ENCODE measurements around the gene MYLK. TPM values are rescaled to one million over a fixed set of nuclear protein-coding genes. Genes with fewer than 3 reads are reported as not detected.

MYLK gene, protein sequence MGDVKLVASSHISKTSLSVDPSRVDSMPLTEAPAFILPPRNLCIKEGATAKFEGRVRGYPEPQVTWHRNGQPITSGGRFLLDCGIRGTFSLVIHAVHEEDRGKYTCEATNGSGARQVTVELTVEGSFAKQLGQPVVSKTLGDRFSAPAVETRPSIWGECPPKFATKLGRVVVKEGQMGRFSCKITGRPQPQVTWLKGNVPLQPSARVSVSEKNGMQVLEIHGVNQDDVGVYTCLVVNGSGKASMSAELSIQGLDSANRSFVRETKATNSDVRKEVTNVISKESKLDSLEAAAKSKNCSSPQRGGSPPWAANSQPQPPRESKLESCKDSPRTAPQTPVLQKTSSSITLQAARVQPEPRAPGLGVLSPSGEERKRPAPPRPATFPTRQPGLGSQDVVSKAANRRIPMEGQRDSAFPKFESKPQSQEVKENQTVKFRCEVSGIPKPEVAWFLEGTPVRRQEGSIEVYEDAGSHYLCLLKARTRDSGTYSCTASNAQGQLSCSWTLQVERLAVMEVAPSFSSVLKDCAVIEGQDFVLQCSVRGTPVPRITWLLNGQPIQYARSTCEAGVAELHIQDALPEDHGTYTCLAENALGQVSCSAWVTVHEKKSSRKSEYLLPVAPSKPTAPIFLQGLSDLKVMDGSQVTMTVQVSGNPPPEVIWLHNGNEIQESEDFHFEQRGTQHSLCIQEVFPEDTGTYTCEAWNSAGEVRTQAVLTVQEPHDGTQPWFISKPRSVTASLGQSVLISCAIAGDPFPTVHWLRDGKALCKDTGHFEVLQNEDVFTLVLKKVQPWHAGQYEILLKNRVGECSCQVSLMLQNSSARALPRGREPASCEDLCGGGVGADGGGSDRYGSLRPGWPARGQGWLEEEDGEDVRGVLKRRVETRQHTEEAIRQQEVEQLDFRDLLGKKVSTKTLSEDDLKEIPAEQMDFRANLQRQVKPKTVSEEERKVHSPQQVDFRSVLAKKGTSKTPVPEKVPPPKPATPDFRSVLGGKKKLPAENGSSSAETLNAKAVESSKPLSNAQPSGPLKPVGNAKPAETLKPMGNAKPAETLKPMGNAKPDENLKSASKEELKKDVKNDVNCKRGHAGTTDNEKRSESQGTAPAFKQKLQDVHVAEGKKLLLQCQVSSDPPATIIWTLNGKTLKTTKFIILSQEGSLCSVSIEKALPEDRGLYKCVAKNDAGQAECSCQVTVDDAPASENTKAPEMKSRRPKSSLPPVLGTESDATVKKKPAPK (N-terminal part only)
- under 1 TPM in 1 of 2 experiments, not detected in 1; 0.17 TPM for total RNA-seq

DNA sequence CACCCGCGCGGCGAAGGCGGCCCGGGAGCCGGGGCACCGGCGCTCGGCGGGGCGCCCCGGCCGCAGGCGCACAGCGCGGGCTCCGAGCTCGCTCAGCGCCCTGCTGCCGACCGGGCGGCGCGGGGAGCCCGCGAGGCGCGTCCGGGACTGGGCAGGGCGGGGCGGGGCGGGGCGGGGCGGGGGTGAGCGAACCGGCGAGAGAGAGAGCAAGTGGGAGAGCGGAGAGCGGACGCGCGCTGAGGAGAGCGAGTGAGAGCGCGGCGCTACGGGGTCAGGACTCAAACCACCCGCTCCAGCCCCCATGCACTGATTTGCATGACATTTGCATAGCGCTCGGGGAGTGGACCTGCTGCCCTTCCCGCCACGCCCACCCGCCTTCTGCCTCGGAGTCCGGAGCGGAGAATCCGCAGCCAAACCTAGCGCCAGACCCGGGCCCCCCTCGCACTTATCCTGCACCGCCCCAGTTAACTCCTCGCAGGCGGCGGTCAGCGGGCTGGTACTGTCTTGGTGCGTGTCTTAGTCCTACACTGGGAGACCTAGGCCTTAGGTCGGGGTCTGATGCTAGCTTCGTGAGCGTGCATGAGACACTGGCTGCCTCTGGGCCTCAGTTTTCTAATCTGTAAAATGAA lies at the start of gene MYLK:
Gene MYLK (minus strand): TSS at position 130 of the 629 bp plus-strand sequence. CDS start 90,491 bp downstream, outside the sequence.
- Mint-ChIP-seq H3K36me3 (no peaks in the 10 kb centered on the region), H3K4me3 (peak within 1 kb of the TSS; percentile 60), H3K27ac (no peak within 1 kb of the TSS), H3K27me3 (peaks cover 60% of the 10 kb centered on the region), H3K9me3 (no peaks in the 10 kb centered on the region), H3K4me1 (ENCODE audit: low read depth) (peaks cover 15% of the 10 kb centered on the region)
- CTCF ChIA-PET, result interaction anchor here (1.3 kb wide), 1 partner anchor 11 kb away, joined by 3 read pairs; no protein-coding TSS in a partner anchor
- peak; percentile 68 for DNase-seq
- intact Hi-C loops (cut with micrococcal nuclease), result no loop called here
- POLR2A ChIA-PET, result no interaction called here

DNA sequence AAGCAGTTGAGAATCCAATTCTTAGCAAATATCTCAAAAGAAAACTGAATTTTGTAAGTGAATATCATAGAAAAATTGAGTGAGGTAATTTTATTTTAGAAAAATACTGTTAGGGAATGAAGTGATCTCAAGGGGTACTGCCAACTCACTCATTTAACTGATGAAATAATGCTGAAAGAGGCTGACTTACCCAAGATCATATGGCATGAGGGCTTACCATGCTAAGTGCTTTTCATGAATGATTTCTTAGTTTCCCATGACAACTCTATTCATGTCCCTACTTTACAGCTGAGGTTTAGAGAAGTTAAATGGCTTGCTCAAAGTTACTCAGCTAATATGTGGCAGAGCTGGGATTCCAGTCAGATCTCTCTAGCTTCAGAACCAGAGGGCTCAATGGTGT lies 46.3 kb upstream of the MYLK start:
- Mint-ChIP-seq H3K27me3 (no peaks in the 10 kb centered on the region), H3K4me3 (no peak overlapping the region), H3K4me1 (ENCODE audit: low read depth) (no peaks in the 10 kb centered on the region), H3K9me3 (no peaks in the 10 kb centered on the region), H3K36me3 (peaks cover 41% of the 10 kb centered on the region), H3K27ac (no peak overlapping the region)
- POLR2A ChIA-PET, result no interaction called here
- CTCF ChIA-PET, result no interaction called here
- no peak for DNase-seq
- intact Hi-C loops (cut with micrococcal nuclease), result no loop called here

DNA sequence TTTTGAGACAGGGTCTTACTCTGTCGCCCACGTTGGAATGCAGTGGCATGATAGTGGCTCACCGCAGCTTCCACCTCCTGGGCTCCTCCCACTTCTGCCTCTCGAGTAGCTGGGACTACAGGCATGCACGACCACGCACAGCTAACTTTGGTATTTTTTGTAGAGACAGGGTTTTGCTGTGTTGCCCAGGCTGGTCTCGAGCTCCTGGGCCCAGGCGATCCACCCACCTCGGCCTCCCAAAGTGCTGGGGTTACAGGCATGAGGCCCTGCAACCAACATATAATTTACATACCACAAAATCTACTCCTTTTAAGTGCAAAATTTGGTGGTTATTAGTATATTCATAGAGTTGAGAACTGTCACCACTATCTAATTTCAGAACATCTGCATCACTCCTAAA lies 45.2 kb upstream of the MYLK start:
- H3K4me1 Mint-ChIP-seq (ENCODE audit: low read depth), result no peaks in the 10 kb centered on the region
- no peak for DNase-seq
- intact Hi-C loops (cut with micrococcal nuclease), result no loop called here
- ChIA-PET POLR2A (no interaction called here), CTCF (no interaction called here)
- H3K4me3 Mint-ChIP-seq, result no peak overlapping the region
- peaks cover 2% of the 10 kb centered on the region for H3K9me3 Mint-ChIP-seq
- peaks cover 51% of the 10 kb centered on the region for H3K36me3 Mint-ChIP-seq
- no peak overlapping the region for H3K27ac Mint-ChIP-seq
- no peaks in the 10 kb centered on the region for H3K27me3 Mint-ChIP-seq

DNA sequence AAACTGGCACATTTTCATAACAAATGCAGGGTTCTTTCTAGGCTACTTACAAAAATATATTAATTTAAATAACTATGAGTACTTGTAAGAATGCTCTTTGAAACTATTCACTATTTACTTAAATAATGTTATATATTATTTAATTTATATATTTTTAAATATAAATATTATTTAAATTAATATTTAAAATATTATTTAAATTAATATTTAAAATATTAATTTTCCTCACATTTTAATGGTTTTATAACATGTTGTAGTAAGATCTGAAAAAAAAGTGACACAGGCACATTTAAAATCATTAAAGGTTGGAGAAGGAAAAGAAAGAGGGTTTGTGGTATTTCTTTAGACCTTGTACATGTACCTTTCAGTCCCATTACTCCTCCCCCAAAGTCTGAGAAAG lies 42.3 kb upstream of the MYLK start:
- Mint-ChIP-seq H3K4me1 (ENCODE audit: low read depth) (no peaks in the 10 kb centered on the region), H3K36me3 (peaks cover 64% of the 10 kb centered on the region), H3K27ac (no peak overlapping the region), H3K9me3 (peaks cover 28% of the 10 kb centered on the region), H3K27me3 (no peaks in the 10 kb centered on the region), H3K4me3 (no peak overlapping the region)
- ChIA-PET CTCF (no interaction called here), POLR2A (no interaction called here)
- no peak for DNase-seq
- intact Hi-C loops (cut with micrococcal nuclease), result no loop called here

DNA sequence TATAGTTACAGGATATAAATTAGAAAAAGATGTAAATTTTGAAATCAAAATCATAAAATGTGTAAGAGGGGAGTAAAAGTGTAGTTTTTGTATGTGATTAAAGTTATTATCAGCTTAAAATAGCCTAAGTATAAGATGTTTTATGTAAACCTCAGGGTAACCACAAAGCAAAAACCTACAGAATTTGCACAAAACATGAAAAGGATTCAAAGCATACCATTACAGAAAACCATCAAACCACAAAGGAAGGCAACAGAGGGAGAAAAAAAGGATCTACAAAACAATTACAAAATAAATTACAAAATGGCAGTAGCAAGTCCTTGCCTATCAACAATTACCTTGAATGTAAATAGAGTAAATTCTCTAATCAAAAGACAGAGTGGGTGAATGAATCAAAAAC lies 36.7 kb upstream of the MYLK start:
- H3K36me3 Mint-ChIP-seq, result peaks cover 67% of the 10 kb centered on the region
- POLR2A ChIA-PET, result no interaction called here
- H3K4me1 Mint-ChIP-seq (ENCODE audit: low read depth), result no peaks in the 10 kb centered on the region
- H3K27me3 Mint-ChIP-seq, result no peaks in the 10 kb centered on the region
- CTCF ChIA-PET, result no interaction called here
- intact Hi-C loops (cut with micrococcal nuclease), result no loop called here
- no peak overlapping the region for H3K4me3 Mint-ChIP-seq
- H3K27ac Mint-ChIP-seq, result no peak overlapping the region
- peaks cover 45% of the 10 kb centered on the region for H3K9me3 Mint-ChIP-seq
- no peak for DNase-seq

DNA sequence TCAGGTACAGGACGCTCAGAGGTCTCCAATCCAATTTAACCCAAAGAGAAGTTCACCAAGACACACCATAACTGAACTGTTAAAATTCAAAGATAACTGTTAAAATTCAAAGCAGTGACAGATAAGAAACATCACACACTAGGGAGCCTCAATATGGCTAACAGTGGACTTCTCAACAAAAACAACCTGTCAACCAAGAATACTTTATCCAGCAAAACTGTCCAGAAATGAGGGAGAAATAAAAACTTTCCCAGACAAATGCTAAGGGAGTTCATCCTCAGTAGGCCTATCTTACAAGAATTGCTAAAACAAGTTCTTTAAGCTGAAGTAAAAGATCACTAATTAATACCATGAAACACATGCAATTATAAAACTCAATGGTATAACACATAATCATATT lies 36.3 kb upstream of the MYLK start:
- no peaks in the 10 kb centered on the region for H3K4me1 Mint-ChIP-seq (ENCODE audit: low read depth)
- H3K36me3 Mint-ChIP-seq, result peaks cover 68% of the 10 kb centered on the region
- peaks cover 45% of the 10 kb centered on the region for H3K9me3 Mint-ChIP-seq
- POLR2A ChIA-PET, result no interaction called here
- no peaks in the 10 kb centered on the region for H3K27me3 Mint-ChIP-seq
- intact Hi-C loops (cut with micrococcal nuclease), result no loop called here
- no peak overlapping the region for H3K4me3 Mint-ChIP-seq
- no peak overlapping the region for H3K27ac Mint-ChIP-seq
- CTCF ChIA-PET, result no interaction called here
- no peak for DNase-seq

DNA sequence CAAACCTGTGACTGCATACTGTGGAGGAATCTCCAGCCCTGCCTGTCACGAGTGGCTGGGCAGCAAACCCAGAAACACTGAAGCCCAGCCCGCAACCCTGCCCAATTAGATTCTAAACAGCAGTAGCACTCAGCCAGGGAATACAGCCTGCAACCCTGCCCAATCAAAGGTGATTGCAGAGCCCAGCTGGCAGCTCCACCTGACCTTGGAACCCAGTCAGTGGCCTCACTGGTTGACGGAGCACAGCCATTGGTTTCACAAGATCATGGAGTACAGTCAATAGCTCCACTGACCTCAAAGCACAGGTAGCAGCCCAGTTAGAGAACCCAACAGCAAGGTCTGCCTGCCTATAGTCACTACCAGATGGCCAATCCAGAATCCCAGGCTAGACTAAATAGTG lies 35.2 kb upstream of the MYLK start:
- Mint-ChIP-seq H3K36me3 (peaks cover 69% of the 10 kb centered on the region), H3K27me3 (no peaks in the 10 kb centered on the region), H3K27ac (no peak overlapping the region), H3K4me1 (ENCODE audit: low read depth) (no peaks in the 10 kb centered on the region), H3K4me3 (no peak overlapping the region), H3K9me3 (peaks cover 43% of the 10 kb centered on the region)
- no peak for DNase-seq
- intact Hi-C loops (cut with micrococcal nuclease), result no loop called here
- POLR2A ChIA-PET, result no interaction called here
- CTCF ChIA-PET, result no interaction called here

DNA sequence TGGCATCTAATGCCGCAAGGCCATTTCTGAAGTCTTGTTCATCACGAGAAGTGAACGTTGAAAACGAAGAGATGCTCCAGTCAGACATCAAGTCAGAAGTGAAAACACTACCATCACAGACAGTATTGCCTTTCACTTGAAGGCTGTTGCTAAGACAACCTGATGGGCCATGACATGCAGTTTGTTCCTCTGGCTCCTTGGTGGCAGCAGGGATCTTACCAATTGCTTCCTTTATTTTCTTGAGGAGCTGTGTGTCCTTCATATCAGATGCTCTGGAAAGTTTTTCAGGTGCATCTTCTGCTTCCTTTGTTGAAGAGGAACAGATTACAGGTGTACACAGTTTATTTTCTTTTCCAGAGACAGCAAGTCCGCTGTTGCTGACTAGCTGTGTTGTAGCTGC lies 30.7 kb upstream of the MYLK start:
- Mint-ChIP-seq H3K36me3 (peaks cover 28% of the 10 kb centered on the region), H3K4me1 (ENCODE audit: low read depth) (no peaks in the 10 kb centered on the region), H3K9me3 (peaks cover 3% of the 10 kb centered on the region), H3K4me3 (no peak overlapping the region), H3K27me3 (no peaks in the 10 kb centered on the region), H3K27ac (no peak overlapping the region)
- POLR2A ChIA-PET, result no interaction called here
- no peak for DNase-seq
- CTCF ChIA-PET, result interaction anchor here (1.2 kb wide), 1 partner anchor 212 kb away, joined by 3 read pairs; no protein-coding TSS in a partner anchor
- intact Hi-C loops (cut with micrococcal nuclease), result no loop called here

DNA sequence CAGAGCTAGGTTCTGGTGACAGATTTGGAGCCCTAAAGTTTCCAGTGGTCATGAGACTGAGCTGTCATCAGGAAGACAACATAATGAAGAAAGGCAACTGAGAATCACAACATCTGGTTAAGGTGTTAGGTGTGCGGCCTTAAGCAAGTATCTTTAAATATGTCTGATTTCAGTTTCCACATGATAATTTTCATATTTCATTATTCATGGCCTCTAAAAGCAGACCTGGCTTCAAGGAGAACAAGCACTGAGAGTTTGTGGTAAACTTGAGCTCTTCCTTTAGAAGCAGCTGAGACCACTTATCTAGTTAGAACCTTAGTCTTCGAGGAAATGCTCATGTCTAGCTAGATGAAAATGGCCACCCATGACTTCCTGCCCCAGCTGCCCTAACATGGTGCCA lies 25.7 kb upstream of the MYLK start:
- H3K36me3 Mint-ChIP-seq, result peaks cover 6% of the 10 kb centered on the region
- intact Hi-C loops (cut with micrococcal nuclease), result no loop called here
- no peak overlapping the region for H3K4me3 Mint-ChIP-seq
- H3K9me3 Mint-ChIP-seq, result no peaks in the 10 kb centered on the region
- H3K4me1 Mint-ChIP-seq (ENCODE audit: low read depth), result no peaks in the 10 kb centered on the region
- no peak for DNase-seq
- ChIA-PET CTCF (no interaction called here), POLR2A (no interaction called here)
- H3K27ac Mint-ChIP-seq, result no peak overlapping the region
- no peaks in the 10 kb centered on the region for H3K27me3 Mint-ChIP-seq

DNA sequence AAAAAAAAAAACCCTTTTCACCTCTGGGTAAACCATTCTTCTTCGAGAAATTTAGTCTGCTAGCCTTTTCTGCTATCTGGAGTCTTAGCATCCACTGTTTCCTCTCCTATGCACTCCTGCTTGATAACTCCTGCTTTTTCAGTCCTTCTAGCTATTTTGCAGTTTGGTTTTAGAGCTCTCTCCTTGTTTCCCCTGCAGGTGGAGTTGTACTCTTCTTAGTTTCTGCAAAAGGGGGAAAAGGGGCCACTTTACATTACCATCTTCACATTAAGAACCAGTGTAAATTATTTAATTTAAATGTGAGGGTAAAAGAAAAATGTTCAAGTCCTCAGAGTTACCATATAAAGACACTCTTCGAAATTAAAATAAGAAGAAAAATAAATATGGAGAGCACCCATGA lies 23.6 kb upstream of the MYLK start:
- H3K9me3 Mint-ChIP-seq, result no peaks in the 10 kb centered on the region
- POLR2A ChIA-PET, result interaction anchor here (0.6 kb wide), 1 partner anchor 9 kb away, joined by 4 read pairs; no protein-coding TSS in a partner anchor
- H3K27ac Mint-ChIP-seq, result no peak overlapping the region
- H3K27me3 Mint-ChIP-seq, result peaks cover 3% of the 10 kb centered on the region
- no peaks in the 10 kb centered on the region for H3K36me3 Mint-ChIP-seq
- H3K4me1 Mint-ChIP-seq (ENCODE audit: low read depth), result no peaks in the 10 kb centered on the region
- no peak overlapping the region for H3K4me3 Mint-ChIP-seq
- intact Hi-C loops (cut with micrococcal nuclease), result no loop called here
- DNase-seq, result no peak
- CTCF ChIA-PET, result interaction anchor here (0.6 kb wide), 1 partner anchor 271 kb away, joined by 4 read pairs; no protein-coding TSS in a partner anchor

DNA sequence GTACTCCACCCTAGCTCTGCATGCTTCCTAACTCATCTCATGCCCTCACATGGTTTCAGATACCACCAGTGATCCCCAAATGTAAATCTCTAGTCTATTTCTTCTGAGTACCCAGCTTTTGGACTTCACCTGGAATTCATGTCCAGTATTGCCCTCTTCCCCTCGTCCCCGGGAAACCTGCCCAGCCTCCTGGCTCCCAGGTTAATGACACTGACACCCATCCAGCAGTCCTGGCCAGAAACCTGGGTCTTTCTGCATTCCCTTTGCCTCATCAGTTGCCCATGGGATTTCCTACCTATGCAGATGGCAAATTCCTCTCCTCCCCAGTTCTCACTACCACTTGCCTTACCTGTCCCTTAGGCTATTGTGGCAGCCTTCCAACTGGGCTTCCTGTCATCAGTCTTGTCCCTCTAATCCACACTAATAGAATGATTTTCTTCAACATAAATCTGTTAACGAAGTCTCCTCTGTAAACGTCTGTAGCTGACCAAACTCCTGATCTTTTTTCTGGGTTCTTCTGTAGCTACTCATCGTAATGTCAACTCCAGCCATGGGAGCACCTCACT lies 15.3 kb upstream of the MYLK start:
- no peak for DNase-seq
- CTCF ChIA-PET, result interaction anchor here (0.6 kb wide), 1 partner anchor 133 kb away, joined by 3 read pairs; the partner anchor contains the start of gene KALRN
- Mint-ChIP-seq H3K4me3 (no peak overlapping the region), H3K27ac (no peak overlapping the region), H3K4me1 (ENCODE audit: low read depth) (no peaks in the 10 kb centered on the region), H3K27me3 (peaks cover 12% of the 10 kb centered on the region), H3K36me3 (no peaks in the 10 kb centered on the region), H3K9me3 (no peaks in the 10 kb centered on the region)
- POLR2A ChIA-PET, result interaction anchor here (0.6 kb wide), 1 partner anchor 8 kb away, joined by 4 read pairs; no protein-coding TSS in a partner anchor
- intact Hi-C loops (cut with micrococcal nuclease), result no loop called here
